ENCODE measurements around the gene TACR1.

DNA sequence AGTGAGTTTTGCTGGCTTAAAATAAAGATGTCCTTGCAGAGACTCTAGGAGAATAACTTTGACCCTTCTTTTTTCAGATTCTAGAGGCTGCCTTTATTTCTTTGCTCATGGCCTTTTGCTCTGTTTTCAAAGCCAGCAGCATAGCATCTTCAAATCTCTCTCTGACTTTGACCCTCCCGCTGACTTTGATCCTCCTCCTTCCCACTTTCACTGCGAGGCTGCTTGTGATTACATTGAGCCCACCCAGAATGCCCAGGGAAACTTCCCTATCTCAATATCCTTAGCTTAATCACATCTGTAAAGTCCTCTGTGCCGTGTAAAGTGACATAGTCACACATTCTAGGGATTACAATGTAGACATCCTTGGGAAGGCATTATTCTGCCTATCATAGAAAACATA lies 23.9 kb downstream of the TACR1 start:
- TF ChIP-seq SP1 (IDR thresholded peaks at IDR 0.05) (no peak), CTBP1 (IDR thresholded peaks at IDR 0.05; ENCODE audit: borderline replicate concordance) (no peak), SUZ12 (IDR thresholded peaks at IDR 0.05) (no peak), L3MBTL2 (conservative IDR thresholded peaks at IDR 0.05) (no peak), ZNF384 (IDR thresholded peaks at IDR 0.05) (no peak), FOXA1 (IDR thresholded peaks at IDR 0.05) (no peak), NFRKB (IDR thresholded peaks at IDR 0.05) (no peak), FOXM1 (IDR thresholded peaks at IDR 0.05; ENCODE audit: borderline replicate concordance) (no peak), ELF4 (IDR thresholded peaks at IDR 0.05) (no peak)
